Activated naive CD4-positive, alpha-beta T cell treated with anti-CD3 and anti-CD28 coated beads, Interleukin-2, amount 50 U/mL, for 16 hours (primary cell): ENCODE data around the gene EFR3B.

ENCODE experiments used
- DNase-seq: peaks from one replicate; pipeline ENCODE4 v3.0.0-alpha.2; 2020

EFR3B gene

DNA sequence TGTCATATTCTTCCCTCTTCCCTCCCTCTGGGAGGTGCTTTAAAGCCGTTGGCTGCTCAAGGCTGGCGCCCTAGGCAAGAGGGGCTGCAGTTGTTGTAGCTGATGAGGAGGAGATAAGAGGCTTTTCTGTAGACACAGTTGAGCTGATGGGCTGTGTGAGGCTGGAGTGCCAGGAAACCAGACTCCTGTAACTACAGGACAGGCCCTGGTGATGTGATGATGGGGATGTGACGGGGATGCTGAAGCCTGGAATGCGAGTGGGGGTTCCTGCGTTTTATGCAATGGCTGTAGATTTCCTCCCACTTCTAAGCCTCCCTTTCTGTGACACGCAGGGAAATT is 5.7 kb upstream of the EFR3B start:
- no peak for DNase-seq

DNA sequence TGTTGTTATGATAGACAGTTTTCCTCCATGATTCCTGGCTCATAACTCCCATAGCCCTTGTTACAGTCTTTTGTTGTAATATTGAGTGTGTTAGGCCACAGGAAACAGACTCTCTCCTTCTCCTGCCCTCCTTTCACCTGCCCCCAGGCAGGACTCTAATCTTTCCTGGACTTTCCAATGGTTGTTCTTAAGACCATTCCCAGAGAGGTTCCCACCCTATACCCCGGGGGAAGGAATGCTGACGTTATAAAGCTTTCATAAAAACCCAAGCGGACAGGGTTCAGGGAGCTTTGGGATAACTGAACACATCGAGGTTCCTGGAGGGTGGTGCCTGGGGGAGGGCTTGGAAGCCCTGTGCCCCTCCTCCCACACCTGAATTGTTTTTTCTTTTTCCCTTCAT is 2.8 kb upstream of the EFR3B start:
- no peak for DNase-seq

DNA sequence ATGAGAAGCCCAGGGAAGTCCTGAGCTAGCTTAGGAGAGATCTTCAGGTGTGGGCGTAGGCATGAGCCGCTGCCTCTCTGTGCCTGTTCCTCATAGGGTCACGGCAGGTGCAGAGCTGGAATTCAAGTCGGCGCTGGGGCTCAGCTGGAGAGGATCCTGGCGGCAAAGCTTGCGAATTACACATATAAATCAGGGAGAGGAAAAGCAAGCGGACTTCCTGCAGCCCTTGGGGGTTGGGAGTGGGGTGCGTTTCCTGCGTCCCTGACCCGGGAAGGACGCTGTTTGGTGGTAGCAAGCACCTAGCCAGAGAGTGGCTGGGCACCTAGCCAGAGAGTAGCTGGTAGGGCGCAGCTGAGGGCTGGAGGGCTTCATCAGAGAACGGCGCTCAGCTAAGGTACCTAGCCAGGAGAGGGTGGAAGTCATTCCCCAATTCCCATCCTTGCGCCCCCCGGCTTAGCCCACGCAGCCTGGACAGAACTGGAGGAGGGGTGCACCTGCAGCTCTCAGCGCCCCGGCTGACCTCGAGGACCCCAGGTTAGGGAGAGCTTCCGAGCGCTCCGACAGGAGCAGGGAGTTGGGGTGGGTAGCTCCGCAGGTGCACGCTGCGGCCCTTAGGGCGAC is 459 bp upstream of the EFR3B start:
- DNase-seq, result peak; percentile 18

DNA sequence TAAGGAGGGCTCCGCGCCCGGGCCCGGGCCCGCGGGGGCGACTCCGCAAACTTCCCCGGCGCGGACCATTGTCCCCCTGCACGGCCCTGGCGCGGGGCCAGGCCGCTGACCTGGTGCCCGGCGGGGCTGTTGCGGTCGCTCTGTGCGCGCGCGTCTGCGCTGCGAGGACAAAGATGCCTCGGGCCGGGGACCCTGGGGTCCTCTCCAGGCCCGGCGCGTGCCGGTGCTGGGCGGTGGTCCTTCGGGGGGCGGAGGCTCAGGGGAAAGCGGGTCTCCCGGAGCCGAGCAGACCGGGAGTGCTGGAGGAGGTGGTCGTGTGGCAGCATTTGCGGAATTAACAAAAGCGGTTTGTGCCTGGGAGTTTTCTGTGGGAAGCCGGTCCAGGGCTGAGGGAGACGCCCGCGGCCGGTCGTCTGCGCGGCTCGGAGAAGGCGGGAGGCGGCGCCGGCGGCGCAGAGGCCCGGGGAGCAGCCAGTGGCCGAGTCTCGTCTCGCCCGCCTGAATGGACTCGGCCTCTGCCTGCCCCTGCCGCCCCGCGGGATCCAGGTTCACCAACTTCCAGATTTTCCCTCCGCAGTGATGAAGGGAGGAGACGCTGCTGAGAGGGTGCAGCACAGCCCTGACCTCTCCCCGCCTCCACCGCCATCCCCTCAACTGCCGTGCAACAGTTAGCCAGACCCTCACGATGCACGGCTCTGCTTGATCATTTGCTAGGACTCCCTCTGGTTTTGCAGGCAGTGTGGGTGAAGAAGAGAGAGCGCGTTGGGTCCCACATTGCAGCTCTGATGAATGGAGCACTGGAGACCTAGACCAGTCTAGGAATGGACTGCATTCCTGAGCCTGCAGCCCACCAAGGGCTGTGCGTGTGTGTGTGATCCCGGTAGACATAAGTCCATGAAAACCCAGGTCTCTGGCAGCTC is 705 bp downstream of the EFR3B start:
- peak; percentile 11 for DNase-seq

DNA sequence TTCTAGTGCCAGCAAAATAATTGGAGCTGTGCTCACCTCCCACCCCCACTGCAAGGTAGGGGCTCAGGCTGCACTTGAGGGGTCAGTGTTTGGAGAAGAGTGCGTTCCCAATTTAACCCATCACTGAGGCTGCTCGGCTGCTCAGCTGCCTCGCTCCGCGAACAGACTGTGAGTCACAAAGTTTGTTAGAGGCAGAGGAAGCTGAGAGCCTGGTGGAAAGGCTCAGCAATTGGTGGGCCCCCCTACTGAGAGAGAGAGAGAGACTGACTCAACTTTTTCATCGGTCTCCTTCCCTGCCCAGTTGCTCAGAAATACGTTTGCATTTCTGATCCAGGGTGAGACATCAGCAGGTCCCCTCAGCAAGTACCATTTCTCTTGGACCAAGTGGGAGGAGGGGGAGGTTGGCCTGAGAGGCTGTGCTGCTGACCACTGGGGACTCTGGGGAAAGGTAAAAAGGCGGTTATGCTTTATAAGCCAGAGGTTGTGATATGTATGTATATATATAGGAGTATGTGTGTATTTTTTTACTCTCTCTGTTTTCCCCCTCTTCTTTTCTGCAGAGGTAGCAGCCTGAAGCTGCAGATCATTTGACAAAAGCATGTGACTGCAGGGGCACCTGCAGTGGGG is 1.5 kb downstream of the EFR3B start:
- peak; percentile 60 for DNase-seq

DNA sequence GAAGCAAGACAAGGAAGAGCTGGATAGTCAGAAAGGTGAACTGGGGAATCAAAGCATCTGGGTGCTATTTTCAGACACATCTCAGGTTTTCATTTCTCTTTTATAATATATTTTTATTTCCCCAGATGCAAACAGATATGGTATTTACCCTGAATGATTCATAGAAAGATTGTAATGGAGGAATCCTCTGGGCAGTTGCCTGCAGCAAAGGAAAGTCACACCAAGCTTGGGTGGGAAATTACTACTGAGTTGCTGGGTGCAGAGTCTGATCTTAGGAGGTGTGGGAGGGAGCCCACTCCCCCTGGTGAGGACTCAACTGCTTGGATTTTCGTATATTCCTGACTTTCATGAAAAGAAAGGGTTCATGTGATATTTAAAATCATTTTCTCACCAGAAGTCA is 2.1 kb downstream of the EFR3B start:
- no peak for DNase-seq

DNA sequence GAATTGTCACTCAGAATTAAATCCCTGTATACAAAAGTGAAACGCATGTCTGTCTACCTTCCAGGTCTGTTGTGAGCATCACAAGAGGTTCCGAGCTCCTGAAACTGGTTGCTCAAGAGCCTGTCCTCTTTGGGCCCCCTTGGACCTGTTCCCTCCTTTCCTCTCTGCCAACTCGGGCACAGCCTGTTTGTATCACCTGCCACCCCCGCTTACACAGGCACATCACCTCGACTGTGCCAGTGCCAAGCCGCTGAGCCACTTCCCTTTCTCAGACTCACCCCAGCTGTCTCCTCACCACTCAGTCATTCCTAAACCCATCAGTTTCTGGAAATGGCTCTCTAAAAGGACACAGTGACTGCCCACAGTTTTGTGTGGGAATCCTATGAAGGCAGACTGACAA is 3.1 kb downstream of the EFR3B start:
- DNase-seq, result no peak

DNA sequence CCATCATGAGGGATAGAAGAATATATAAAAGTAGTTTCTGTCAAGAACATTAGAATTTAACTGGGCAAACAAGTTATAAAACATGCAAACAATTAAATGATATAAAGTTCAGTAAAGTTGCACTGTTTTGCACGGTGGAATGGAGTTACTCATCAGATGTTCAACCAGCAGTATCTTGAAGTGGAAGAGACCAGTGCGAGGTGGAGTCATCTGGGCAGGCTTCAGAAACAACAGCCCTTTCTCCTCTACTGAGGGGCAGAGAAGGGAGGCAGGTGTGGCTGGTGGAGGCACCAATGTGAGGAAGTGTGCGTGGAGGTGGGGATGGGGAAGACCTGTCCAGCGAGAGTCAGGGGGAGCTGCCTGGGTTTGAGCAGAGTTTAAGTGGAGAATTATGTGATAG is 7.5 kb downstream of the EFR3B start:
- no peak for DNase-seq

DNA sequence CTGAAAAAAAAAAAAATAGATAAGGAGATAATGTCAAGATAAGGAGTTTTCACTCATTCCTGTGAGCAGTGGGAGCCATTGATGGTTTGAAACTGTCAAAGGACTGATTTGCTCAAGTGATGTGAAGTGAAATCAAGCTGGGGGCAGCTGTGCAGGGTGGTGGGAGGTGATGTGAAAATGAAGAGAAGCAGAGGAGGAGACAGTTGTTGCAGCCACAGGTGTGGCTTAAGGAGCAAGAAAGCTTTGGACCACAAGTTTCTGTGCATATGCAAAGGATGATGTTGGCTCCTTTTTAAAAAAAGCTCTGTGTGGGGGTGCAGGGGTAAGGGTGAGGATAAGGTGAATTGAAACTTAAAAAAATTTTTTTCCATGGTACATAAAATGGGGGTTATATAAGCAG is 8.3 kb downstream of the EFR3B start:
- no peak for DNase-seq

DNA sequence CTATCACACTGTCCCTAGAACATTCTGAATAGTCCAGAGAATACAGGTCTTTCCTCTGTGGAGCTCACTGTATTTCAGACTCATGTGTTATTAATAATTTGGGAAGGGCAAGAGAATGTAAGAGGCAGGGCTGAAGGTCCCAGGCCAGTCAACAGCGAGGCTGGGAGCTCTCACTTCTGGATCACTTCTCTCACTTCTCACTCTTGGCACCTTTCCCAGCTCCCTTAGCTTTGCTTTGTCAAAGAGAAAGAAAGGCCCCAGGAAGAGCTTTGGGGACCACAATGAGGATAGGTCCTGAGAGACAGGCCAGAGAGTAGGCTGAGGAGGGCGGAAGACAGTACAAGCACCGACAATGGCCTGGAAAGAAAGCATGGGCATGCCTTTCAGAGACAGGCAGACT is 11.2 kb downstream of the EFR3B start:
- DNase-seq, result no peak

DNA sequence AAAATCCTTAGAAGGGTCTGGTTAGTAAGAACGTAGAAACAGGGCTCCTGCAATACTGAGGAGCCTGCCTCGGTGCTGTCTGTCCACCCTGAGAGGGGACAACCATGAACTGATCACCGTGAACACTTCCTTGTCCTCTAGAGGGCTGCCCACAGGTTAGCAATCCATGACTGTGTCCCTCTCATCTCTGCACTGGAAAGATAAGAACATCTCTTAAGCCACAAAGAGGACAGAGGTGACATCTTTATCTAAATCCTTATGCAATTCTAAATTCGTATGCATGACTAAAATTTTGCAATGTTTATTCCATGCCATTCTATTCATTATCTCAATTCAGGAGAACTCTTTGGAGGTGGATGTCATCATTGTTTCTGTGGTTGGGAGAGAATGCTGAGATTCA is 12.8 kb downstream of the EFR3B start:
- no peak for DNase-seq

DNA sequence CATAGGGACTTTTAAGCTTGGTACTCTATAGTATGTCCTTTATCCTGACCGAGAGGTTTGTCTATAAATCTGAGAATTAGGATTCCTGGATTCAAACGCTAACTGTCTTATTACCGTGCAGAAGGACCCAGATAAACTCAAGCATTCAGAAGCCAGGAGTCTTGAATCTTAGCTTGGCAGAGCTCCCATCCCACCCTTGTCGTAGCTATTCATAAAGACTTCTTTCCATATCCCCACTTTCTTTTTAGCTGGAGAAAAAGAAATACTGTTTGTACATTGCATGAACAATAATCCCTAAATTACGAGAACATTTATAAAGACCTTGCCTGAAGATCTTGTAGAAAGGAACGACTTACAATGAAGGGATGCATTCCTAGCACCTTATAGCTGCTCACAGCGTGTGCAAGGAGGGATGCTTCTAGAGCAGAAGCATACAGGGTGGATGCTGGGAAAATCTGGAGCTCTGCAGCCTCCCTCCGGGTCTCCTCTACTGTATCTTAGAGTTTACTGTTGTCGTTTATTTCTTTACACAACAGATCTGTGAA is 13.6 kb downstream of the EFR3B start:
- no peak for DNase-seq

DNA sequence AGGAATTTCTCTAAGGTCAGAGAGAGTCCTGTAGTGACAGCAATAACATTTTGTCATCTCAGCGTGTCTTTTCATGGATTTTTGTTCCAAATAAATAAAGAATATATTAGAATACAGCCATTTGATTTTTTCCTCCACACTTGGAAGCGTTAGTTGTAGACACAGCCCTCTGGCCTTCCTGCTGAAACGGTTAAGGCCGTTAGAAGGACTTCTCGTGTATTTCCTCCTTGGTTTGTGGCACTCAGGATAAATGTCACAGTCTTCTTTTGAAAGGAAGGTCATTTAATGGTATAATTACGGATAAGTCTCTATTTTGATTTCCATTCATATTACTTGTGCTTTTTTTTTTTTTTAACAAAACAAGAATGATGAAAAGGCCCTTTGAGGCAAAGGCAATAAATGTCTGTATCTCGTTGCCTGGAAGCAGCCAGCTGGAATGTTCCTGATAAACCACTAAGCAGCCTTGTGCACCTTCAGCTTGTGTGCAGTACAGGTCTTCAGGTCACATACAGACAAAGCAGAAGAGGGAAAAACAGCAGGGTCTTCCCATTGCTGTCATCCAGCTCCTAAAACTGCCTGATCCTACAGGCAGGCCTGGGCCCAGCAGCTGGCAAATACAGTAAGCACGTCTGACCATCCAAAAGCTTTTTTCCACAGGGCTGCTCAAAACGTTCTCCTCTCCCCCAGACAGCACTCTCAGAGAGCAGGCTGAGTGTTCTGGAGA is 14.4 kb downstream of the EFR3B start:
- no peak for DNase-seq

DNA sequence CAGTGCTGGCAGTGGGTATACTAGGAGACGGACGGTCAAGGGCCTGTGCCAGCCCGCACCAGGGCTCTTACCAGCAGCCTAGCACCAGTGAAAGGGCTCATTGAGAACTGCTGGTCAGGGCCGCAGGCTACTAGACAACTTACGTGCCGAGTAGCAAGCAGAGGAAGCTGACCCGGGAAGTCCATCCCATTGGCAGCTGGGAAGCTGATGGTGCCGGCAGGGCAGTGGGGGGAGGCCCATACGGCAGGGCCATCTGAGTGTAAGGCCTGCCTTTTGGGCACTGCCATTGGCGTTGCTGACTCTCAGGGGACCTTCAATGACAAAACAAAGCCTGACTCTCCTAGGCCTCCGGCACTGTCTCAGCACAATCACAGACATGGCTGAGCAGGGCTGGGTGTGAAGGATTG is 20.6 kb downstream of the EFR3B start:
- DNase-seq, result no peak

DNA sequence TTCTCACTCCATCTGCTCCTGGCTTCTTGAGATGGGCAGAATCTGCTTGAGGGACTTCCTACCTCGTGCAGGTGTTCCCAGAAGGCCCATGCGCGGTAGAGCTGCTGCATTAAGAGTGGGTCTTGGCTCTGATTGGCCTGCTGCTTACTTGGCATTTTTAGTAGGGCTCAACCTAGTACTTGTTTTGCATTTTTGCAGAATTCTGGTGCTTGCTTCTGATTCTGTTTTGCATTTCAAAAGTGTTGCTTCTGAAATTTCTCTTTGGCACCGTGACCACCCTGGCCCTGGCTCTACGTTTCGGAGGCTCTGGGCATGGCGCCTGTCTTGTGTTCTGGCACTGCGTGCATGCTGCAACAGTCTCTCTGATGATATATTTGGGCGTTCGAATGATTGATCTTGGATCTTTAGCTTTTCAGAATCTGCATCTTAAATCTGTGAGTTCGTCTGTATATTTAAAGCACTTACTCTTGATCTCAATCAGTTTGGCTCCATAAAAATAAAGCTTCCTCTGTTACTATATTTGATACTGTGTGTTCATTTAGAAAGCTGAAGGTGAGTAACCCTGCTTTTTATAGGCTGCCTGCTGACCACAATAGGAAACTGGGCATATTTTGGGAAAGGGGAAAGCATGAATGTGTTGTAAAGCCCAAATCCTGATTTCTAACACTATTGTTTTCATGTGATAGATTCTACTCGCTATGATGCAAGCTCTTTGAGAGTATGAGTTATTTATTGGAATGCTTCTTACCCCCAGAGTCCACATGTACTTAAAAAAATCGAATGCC is 22.2 kb downstream of the EFR3B start:
- no peak for DNase-seq

DNA sequence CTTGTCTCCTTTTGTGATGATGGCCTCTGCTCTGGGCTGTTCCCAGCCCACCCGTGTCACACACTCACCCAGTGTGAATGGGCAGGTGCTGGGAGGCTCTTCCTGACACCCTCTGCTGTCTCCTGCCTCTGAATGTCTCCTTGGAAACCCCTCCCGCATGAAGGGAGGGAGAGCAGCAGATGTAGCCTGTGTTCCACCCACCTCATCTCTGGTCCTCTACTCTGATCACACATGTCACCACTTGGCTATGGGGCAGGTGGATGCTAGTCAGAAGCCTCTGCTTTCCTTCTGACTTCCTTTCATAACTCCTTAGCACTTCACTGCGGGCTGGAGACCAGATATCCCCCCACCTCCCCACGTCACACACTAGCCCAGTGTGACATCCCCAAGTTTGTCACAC is 23.9 kb downstream of the EFR3B start:
- no peak for DNase-seq

DNA sequence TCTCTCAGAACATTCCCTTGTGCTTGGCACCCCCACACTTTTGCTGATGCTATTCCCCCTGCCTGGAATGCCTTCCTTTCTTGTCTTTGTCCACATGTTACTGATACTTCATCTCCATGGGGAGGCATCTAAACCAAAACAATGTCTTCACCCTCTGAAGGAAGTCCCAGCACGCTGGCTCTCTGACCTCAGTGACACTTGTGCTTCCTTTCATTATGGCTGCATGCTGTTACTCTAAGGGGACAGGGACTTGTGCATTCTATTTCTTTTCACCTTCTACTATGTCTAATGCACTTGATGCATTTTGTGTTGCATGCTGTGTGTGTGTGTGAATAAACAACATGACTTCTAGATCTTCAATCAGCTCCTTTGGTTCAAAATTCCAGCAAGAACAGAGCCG is 24.6 kb downstream of the EFR3B start:
- no peak for DNase-seq

DNA sequence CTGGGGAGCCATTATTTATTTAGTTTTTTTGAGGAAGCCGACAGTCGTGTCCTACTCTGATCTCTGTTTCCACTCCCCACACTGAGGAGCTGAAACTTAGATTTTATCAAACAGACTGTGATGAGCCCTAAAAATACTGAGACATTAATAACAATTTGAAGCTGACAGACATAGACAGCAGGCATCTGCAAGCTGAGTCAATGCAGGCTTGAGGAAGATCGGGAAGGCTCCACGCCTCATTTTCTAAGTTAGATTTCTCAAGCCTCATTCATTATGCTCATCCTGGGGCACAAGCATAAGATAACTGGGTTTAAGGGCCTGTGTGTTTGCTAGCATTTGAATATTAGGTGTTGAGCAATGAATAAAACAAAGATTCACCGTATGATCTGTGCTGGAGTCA is 26.3 kb downstream of the EFR3B start:
- DNase-seq, result no peak

DNA sequence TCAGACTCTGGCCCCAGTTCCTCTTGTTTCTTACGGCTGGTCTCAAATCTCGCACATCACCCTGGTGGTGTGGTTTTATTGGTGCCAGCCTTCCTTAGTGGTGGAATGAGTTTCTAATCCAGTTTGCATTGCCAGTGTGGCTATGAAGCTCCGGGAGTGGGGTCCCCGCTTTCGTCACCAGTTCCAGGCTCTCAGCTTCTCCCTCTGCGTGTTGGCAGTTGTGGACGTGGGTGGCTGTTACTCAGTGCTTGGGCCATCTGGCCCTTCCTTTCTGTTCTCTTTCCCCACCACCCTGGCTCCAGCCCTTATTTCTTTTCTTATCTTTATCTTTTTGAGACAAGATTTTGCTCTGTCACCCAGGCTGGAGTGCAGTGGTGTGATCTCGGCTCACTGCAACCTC is 30.1 kb downstream of the EFR3B start:
- DNase-seq, result no peak

DNA sequence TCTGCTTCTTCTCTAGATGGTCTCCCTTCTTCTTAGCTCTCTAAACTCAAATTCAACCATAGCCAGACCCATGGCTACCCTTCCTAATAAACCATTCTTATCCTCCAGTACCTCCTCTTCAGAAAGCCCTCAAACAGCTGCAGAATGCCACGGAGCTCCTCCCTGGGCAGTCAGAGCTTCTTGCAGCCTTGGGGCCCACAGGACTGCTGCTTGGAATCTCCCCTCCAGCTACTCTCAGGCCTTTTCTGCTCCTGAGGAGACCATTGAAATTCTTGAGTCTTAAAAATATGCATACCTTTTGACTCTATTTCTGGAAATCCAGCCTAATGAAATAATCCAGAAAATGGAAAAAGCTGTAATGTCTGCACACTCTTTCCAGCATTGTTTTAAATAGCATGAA is 30.7 kb downstream of the EFR3B start:
- DNase-seq, result no peak

DNA sequence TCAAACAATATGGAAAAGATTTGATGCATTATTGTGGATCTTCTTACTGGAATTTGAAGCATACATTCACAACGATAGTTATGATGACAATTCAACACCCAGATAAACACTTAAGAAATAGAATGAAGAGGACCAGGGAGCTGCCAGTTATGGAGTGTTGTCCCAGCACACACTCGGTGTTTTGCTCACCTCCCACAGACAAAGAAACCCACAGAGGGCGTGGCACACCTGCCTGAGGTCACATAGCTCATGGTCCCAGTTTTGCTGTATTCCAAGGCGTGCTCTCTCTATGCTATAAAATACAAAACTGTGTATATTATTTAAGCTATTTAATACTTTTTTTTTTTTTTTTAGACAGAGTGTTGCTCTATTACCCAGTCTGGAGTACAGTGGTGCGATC is 31.1 kb downstream of the EFR3B start:
- no peak for DNase-seq

DNA sequence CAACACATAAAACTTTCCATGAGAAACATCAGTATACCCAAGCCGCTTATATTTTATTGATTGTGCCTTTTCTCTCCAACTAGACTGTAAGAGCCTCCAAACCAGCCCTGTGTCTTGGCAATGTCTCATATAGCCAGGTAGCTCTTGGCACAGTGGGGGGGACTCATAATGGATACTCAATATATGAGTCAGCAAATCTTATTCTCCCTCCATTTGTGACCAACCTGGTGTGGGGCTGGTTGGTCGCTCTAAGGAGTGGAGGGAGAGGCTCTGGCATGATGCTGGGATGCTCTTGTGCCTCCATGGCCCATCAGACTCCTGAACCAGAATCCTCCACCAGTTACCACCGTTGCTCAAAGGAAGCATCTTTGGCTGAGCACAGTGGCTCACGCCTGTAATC is 32.0 kb downstream of the EFR3B start:
- DNase-seq, result no peak

DNA sequence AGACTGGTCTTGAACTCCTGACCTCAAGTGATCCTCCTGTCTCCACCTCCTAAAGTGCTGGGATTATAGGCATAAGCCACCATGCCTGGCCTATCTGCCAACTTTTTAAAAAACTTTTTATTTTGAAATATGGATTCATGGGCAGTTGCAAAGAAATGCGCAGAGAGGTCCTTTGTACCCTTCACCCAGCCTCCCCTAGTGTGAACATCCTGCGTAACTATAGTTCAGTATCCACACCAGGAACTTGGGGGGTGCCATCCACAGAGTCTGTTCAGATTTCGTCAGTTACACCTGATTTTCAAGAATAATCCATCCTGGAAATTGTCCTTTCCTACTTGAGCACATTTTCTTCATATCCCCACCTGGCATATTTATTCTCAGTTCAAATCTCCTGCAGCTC is 33.0 kb downstream of the EFR3B start:
- no peak for DNase-seq
